ENCODE data around the gene RPL36AL. TPM values are rescaled to one million over a fixed set of nuclear protein-coding genes. Genes with fewer than 3 reads are reported as not detected.

The RPL36AL gene
- total RNA-seq, 4 donors from 2014 or later = 200 to 323 (median 277) TPM

DNA sequence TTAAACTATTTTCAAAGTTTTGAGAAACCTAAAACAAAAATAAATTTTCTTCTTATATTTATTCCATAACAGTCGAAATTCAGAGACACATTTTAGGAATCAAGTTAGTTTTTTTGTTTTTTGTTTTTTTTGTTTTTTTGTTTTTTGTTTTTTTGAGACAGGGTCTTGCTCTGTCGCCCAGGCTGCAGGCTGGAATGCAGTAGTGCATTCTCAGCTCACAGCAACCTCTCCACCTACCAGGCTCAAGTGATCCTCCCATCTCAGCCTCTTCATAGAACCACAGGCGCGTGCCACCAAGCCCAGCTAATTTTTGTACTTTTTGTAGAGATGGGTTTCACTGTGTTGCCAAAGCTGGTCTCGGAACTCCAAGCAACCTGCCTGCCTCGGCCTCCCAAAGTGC, 33.1 kb upstream of the RPL36AL start:
- no peak for TF ChIP-seq EP300 (IDR thresholded peaks at IDR 0.05)
- TF ChIP-seq, protein P1, sequence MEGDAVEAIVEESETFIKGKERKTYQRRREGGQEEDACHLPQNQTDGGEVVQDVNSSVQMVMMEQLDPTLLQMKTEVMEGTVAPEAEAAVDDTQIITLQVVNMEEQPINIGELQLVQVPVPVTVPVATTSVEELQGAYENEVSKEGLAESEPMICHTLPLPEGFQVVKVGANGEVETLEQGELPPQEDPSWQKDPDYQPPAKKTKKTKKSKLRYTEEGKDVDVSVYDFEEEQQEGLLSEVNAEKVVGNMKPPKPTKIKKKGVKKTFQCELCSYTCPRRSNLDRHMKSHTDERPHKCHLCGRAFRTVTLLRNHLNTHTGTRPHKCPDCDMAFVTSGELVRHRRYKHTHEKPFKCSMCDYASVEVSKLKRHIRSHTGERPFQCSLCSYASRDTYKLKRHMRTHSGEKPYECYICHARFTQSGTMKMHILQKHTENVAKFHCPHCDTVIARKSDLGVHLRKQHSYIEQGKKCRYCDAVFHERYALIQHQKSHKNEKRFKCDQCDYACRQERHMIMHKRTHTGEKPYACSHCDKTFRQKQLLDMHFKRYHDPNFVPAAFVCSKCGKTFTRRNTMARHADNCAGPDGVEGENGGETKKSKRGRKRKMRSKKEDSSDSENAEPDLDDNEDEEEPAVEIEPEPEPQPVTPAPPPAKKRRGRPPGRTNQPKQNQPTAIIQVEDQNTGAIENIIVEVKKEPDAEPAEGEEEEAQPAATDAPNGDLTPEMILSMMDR (IDR thresholded peaks at IDR 0.05) = no peak
- no peak for TF ChIP-seq POLR2AphosphoS5 (IDR thresholded peaks at IDR 0.05)
- no peak for TF ChIP-seq POLR2A (IDR thresholded peaks at IDR 0.05; ENCODE audit: low read depth)
- H3K9me3 ChIP-seq = no peaks in the 10 kb centered on the region
- H3K27ac ChIP-seq (replicated peaks in 1 of 4) = no peak overlapping the region
- WGBS = 94% methylated on average over 6 of the region's 6 CpGs
- H3K36me3 ChIP-seq = peaks cover 0 to 4% (median 0%) of the 10 kb centered on the region in 4 donors
- DNase-seq (ENCODE audit: extremely low spot score) = no peak
- H3K27me3 ChIP-seq = no peaks in the 10 kb centered on the region
- intact Hi-C loops (cut with DNase I) = no loop called here
- H3K4me3 ChIP-seq = no peak overlapping the region
- H3K4me1 ChIP-seq = no peaks in the 10 kb centered on the region

- peak overlapping the region in 1 of 4 donors; percentile 6 for H3K27ac ChIP-seq (replicated peaks in 1 of 4)
- intact Hi-C loops (cut with DNase I) = no loop called here
- TF ChIP-seq POLR2A (IDR thresholded peaks at IDR 0.05; ENCODE audit: low read depth) (no peak), POLR2AphosphoS5 (IDR thresholded peaks at IDR 0.05) (no peak)
- TF ChIP-seq, protein P1 (IDR thresholded peaks at IDR 0.05) = no peak
These were observed 21.7 kb upstream of the RPL36AL start for GRCh38 chr14:49642163-49642562.

GRCh38 chr14:49641697-49642129, 21.3 kb upstream of the RPL36AL start:
- Histone ChIP-seq H3K4me1 (peaks cover 7 to 39% (median 24%) of the 10 kb centered on the region in 4 donors), H3K36me3 (peaks cover 0 to 10% (median 0%) of the 10 kb centered on the region in 4 donors), H3K9me3 (no peaks in the 10 kb centered on the region), H3K27ac (replicated peaks in 1 of 4) (no peak overlapping the region), H3K4me3 (no peak overlapping the region), H3K27me3 (no peaks in the 10 kb centered on the region)
- TF ChIP-seq, protein P1 (IDR thresholded peaks at IDR 0.05) = no peak
- TF ChIP-seq EP300 (IDR thresholded peaks at IDR 0.05) (no peak), POLR2AphosphoS5 (IDR thresholded peaks at IDR 0.05) (no peak), POLR2A (IDR thresholded peaks at IDR 0.05; ENCODE audit: low read depth) (no peak)
- no peak for DNase-seq (ENCODE audit: extremely low spot score)
- intact Hi-C loops (cut with DNase I) = no loop called here
- 78% methylated on average over 8 of the region's 8 CpGs for WGBS

More at GRCh38 chr14:49642163-49642562, 21.7 kb upstream of the RPL36AL start:
- peaks cover 0 to 7% (median 0%) of the 10 kb centered on the region in 4 donors for H3K36me3 ChIP-seq
- peaks cover 2 to 35% (median 20%) of the 10 kb centered on the region in 4 donors for H3K4me1 ChIP-seq
- no peak overlapping the region for H3K4me3 ChIP-seq
- DNase-seq (ENCODE audit: extremely low spot score) = no peak
- no peaks in the 10 kb centered on the region for H3K27me3 ChIP-seq
- H3K9me3 ChIP-seq = no peaks in the 10 kb centered on the region

DNA sequence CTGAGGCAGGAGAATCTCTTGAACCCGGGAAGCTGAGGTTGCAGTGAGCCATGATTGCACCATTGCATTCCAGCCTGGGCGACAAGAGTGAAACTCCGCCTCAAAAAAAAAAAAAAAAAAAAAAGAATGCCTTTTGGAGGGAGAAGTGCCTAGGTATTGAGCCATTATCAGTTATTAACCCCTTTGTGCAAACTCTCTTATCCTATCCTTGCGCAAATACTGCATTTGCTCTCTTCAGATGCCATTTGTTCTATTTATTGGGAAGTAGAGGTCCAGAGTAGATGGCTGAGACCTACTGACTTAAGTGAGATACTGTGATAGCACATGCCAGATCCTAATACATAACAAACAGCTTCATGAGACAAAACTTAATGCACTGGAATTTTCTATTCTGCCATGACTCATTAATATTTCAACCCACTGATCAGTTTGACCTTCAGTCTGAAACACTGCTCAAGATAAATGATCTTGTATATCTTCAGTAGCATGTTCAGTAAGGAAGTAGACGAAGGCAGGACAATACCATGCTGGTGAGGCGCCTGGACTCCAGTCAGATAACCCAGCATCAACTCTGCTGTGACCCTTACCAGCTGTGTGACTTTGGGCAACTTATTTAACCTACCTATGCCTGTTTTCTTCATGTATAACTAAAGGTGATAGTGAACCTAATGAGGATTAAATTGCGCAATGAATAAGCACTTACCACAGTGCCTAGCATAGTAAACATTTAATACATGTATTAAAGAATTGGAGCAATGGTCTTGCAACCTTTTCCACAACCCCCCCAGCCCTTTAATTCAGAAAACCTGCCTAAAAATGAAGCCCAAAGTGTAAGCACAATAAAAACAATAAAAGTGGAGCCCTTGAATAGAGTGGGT, 20.4 kb upstream of the RPL36AL start:
- Histone ChIP-seq H3K4me1 (peaks cover 14 to 48% (median 34%) of the 10 kb centered on the region in 4 donors), H3K27ac (replicated peaks in 1 of 4) (no peak overlapping the region), H3K36me3 (peaks cover 0 to 13% (median 2%) of the 10 kb centered on the region in 4 donors), H3K4me3 (no peak overlapping the region), H3K9me3 (no peaks in the 10 kb centered on the region), H3K27me3 (no peaks in the 10 kb centered on the region)
- TF ChIP-seq EP300 (IDR thresholded peaks at IDR 0.05) = no peak
- TF ChIP-seq, protein P1 (IDR thresholded peaks at IDR 0.05) = no peak
- TF ChIP-seq POLR2A (IDR thresholded peaks at IDR 0.05; ENCODE audit: low read depth) = no peak
- TF ChIP-seq POLR2AphosphoS5 (IDR thresholded peaks at IDR 0.05) = no peak
- intact Hi-C loops (cut with DNase I) = no loop called here
- WGBS = 94% methylated on average over 7 of the region's 7 CpGs
- DNase-seq (ENCODE audit: extremely low spot score) = no peak
